A549 (cell line): ENCODE data around the gene NMNAT2. TPM values are rescaled to one million over a fixed set of nuclear protein-coding genes. Genes with fewer than 3 reads are reported as not detected.

Experiments used
- ATAC-seq, 2 experiments: fragments of 200-7000 bp in 1 of 2; fragments of >200 bp in 1 of 2; cut with Nextera tagmentation in 1 of 2; cut with Tn5 transposase in 1 of 2; 3 replicates each; pipeline versions ENCODE4 v1.8.0 to v1.9.1; 2018 to 2020; ENCODE audit warnings: mild to moderate bottlenecking in 1 of 2, moderate library complexity in 1 of 2
- CTCF ChIA-PET: fragments of 300-600 bp; sonication (Branson Sonifier 250); formaldehyde crosslinking; extraction: SDS; loops from one replicate; lab custom pipeline; 2021; ENCODE audit warnings: antibody characterized with exemption, inconsistent platforms; lab: Yijun Ruan, JAX
- POLR2A ChIA-PET: fragments of 350-600 bp; formaldehyde crosslinking; extraction: SDS; loops from one replicate; lab custom pipeline; 2021; ENCODE audit warnings: antibody characterized with exemption, inconsistent platforms; lab: Yijun Ruan, JAX
- DNase-seq, 2 experiments: peaks; one replicate each; pipeline versions ENCODE4 v3.0.0 to v3.0.0-alpha.2; 2011 to 2016; ENCODE audit warnings: low read depth in 1 of 2, low spot score in 1 of 2
- FAIRE-seq: peaks from 2 replicates; lab custom pipeline; 2011; peaks lifted over from hg19 to GRCh38; lab: Jason Lieb, UNC
- H3K27ac ChIP-seq, 2 experiments: fragments of >200 bp; sonication (Bioruptor Twin); formaldehyde crosslinking; 3 replicates each; pipeline ENCODE4 v1.5.1; 2016 to 2017
- H3K4me1 ChIP-seq: fragments of >200 bp; sonication (Bioruptor Twin); formaldehyde crosslinking; 3 replicates; pipeline ENCODE4 v1.6.1; 2016
- H3K4me2 ChIP-seq: fragments of >200 bp; sonication (Bioruptor Twin); formaldehyde crosslinking; 3 replicates; pipeline ENCODE4 v1.6.1; 2016
- H3K4me3 ChIP-seq: fragments of >200 bp; sonication (Bioruptor Twin); formaldehyde crosslinking; 3 replicates; pipeline ENCODE4 v1.5.1; 2016
- H3K9me3 ChIP-seq: fragments of >200 bp; sonication (Bioruptor Twin); formaldehyde crosslinking; 3 replicates; pipeline ENCODE4 v1.6.1; 2016
- BHLHE40 ChIP-seq: IDR thresholded peaks from 2 replicates; pipeline ENCODE4 v1.6.1; 2012; ENCODE audit warnings: low read depth, low read length, inconsistent platforms
- CBX8 ChIP-seq: fragments of 200-600 bp; sonication (generic); IDR thresholded peaks from 2 replicates; pipeline ENCODE4 v1.6.1; 2016
- EHMT2 ChIP-seq: fragments of 200-600 bp; sonication (generic); IDR thresholded peaks from 2 replicates; pipeline ENCODE4 v1.6.1; 2016; ENCODE audit warnings: antibody characterized with exemption, low read depth, mild to moderate bottlenecking, moderate library complexity
- FOSB ChIP-seq: fragments of 250-450 bp; sonication (Bioruptor Pico); IDR thresholded peaks from 2 replicates; pipeline ENCODE4 v1.5.0; 2020; ENCODE audit warnings: mild to moderate bottlenecking, moderate library complexity
- FOSL2 ChIP-seq, 2 experiments: fragments of 450-650 bp in 1 of 2; fragments of >200 bp in 1 of 2; sonication (Bioruptor Twin) in 1 of 2; formaldehyde crosslinking; IDR thresholded peaks; 2 replicates each; pipeline versions ENCODE4 v1.5.0 to v1.6.1; 2016 to 2020; ENCODE audit warnings: mild to moderate bottlenecking in 1 of 2, moderate library complexity in 1 of 2
- HDAC2 ChIP-seq: fragments of 200-600 bp; sonication (generic); IDR thresholded peaks from 2 replicates; pipeline ENCODE4 v1.6.1; 2016
- HEYL ChIP-seq: fragments of 250-450 bp; sonication (Bioruptor Pico); IDR thresholded peaks from 2 replicates; pipeline ENCODE4 v1.8.0; 2021; ENCODE audit warnings: mild to moderate bottlenecking, moderate library complexity
- HOXB13 ChIP-seq: fragments of 250-450 bp; sonication (Bioruptor Pico); IDR thresholded peaks from 2 replicates; pipeline ENCODE4 v1.5.0; 2020; ENCODE audit warnings: low read depth, mild to moderate bottlenecking, moderate library complexity
- JUNB ChIP-seq: fragments of >200 bp; sonication (Bioruptor Twin); formaldehyde crosslinking; IDR thresholded peaks from 2 replicates; pipeline ENCODE4 v1.6.1; 2016
- KDM1A ChIP-seq: fragments of 200-600 bp; sonication (generic); IDR thresholded peaks from 2 replicates; pipeline ENCODE4 v1.6.1; 2016; ENCODE audit warnings: low read depth, mild to moderate bottlenecking
- MYC ChIP-seq: IDR thresholded peaks from 2 replicates; pipeline ENCODE4 v1.6.1; 2012; ENCODE audit warnings: mild to moderate bottlenecking, inconsistent platforms, low read length, improper control_type of control experiment, borderline replicate concordance
- NFE2L2 ChIP-seq: fragments of 150-350 bp; conservative IDR thresholded peaks from 2 replicates; pipeline ENCODE4 v1.6.1; 2014; ENCODE audit warnings: low read length
- NR3C1 ChIP-seq: fragments of >200 bp; sonication (Bioruptor Twin); formaldehyde crosslinking; IDR thresholded peaks from 3 replicates; pipeline ENCODE4 v1.6.1; 2017
- PHF8 ChIP-seq: fragments of 200-600 bp; sonication (generic); IDR thresholded peaks from 2 replicates; pipeline ENCODE4 v1.6.1; 2016; ENCODE audit warnings: low read depth, mild to moderate bottlenecking, antibody characterized with exemption, moderate library complexity, borderline replicate concordance
- POLR2A ChIP-seq: IDR thresholded peaks from 2 replicates; pipeline ENCODE4 v1.6.1; 2012; ENCODE audit warnings: mild to moderate bottlenecking, low read length
- RAD21 ChIP-seq, 2 experiments: fragments of >200 bp in 1 of 2; sonication (Bioruptor Twin) in 1 of 2; formaldehyde crosslinking in 1 of 2; IDR thresholded peaks in 1 of 2; conservative IDR thresholded peaks in 1 of 2; 2 replicates in 1 of 2; 3 replicates in 1 of 2; pipeline ENCODE4 v1.6.1; 2012 to 2018; ENCODE audit warnings: inconsistent platforms in 1 of 2
- TP53 ChIP-seq: fragments of 250-450 bp; sonication (Bioruptor Pico); IDR thresholded peaks from 2 replicates; pipeline ENCODE4 v1.5.0; 2021; ENCODE audit warnings: mild to moderate bottlenecking, moderate library complexity
- ZC3H11A ChIP-seq: fragments of 450-650 bp; IDR thresholded peaks from 2 replicates; pipeline ENCODE4 v1.6.1; 2014; ENCODE audit warnings: antibody characterized with exemption, mild to moderate bottlenecking
- ZFP36 ChIP-seq: fragments of 450-650 bp; IDR thresholded peaks from 2 replicates; pipeline ENCODE4 v1.6.1; 2014; ENCODE audit warnings: borderline replicate concordance; ENCODE audit not compliant: partially characterized antibody
- ZNF302 ChIP-seq: fragments of 250-450 bp; sonication (Bioruptor Pico); IDR thresholded peaks from 2 replicates; pipeline ENCODE4 v1.9.0; 2021; ENCODE audit warnings: inconsistent platforms, mild to moderate bottlenecking, moderate library complexity
- WGBS: methylation state at CpG from one replicate; pipeline ENCODE4 v1.1.6; 2017; ENCODE audit errors: missing lambda C conversion rate; 5-methylcytosine and 5-hydroxymethylcytosine counted together
- polyA plus RNA-seq, 4 experiments: library from polyadenylated mRNA; depleted of rRNA in 3 of 4; stranded (reverse); fragments of >200 nt; fragmentation: RNase III in 1 of 4; extraction: RNeasy Plus Mini Kit Qiagen cat#74134 plus additional on column Dnase treatment in 1 of 4; gene quantifications; 2 replicates in 3 of 4; 3 replicates in 1 of 4; pipeline ENCODE4 v1.2.3, GENCODE V29; 2011 to 2017
- TF ChIP-seq, protein P1 (sequence below): IDR thresholded peaks from 2 replicates; pipeline ENCODE4 v1.6.1; 2012
- TF ChIP-seq, protein P2 (sequence below): fragments of >200 bp; sonication (Bioruptor Twin); formaldehyde crosslinking; IDR thresholded peaks from 3 replicates; pipeline ENCODE4 v1.6.1; 2016
- TF ChIP-seq, protein P3 (sequence below): fragments of 450-650 bp; IDR thresholded peaks from 2 replicates; pipeline ENCODE4 v1.6.1; 2014; ENCODE audit warnings: antibody characterized with exemption

The NMNAT2 gene
- polyA plus RNA-seq, 2 of the 4 experiments (the other 2 are of a cell fraction): 0.16 to 0.63 TPM

DNA sequence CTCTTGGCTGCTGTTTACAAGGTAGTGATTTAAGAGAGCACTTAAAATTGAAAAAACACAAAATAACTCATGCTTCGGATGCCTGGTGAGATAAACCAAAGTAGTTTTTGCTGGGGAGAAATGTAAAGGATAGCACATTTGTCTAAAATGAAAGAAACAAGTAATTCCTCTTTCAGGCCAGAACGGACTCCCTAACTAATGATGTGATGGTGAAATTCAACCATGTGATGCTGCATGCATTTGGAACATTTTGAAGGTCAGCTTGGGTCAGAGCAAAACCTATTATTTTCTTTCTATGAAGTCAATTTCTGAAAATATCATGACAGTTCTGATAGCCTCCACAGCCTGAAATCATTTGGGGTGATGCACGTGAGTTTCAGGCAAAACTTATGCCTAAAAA, 27.6 kb downstream of the NMNAT2 start (continued):
- TF ChIP-seq NFE2L2 (no peak), HDAC2 (no peak), KDM1A (no peak)
- TF ChIP-seq, protein P1, sequence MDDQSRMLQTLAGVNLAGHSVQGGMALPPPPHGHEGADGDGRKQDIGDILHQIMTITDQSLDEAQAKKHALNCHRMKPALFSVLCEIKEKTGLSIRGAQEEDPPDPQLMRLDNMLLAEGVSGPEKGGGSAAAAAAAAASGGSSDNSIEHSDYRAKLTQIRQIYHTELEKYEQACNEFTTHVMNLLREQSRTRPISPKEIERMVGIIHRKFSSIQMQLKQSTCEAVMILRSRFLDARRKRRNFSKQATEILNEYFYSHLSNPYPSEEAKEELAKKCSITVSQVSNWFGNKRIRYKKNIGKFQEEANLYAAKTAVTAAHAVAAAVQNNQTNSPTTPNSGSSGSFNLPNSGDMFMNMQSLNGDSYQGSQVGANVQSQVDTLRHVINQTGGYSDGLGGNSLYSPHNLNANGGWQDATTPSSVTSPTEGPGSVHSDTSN: no peak
- TF ChIP-seq, all 56 proteins: peak for 0

DNA sequence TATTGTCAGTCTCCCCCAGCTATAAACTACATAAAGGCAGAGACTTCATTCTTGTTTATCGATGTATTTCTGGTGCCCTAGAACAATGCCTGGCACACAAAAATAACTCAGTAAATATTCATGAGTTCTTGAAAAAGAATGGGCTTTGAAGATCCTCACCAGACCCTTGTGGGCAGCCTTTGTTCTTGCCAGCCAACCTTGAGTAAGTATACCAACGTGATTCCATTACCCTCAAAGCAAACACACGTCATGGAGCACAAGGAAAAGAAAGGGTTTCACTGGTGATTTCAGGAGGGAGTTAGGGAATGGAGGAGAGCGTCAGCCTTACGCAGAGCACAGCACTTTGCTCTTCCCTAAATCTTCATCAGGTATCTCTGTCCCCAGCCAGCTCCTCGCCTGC, 29.4 kb downstream of the NMNAT2 start:
- no peak for TF ChIP-seq CBX8
- no peak for TF ChIP-seq MYC
- no peak for TF ChIP-seq POLR2A
- TF ChIP-seq, protein P2, sequence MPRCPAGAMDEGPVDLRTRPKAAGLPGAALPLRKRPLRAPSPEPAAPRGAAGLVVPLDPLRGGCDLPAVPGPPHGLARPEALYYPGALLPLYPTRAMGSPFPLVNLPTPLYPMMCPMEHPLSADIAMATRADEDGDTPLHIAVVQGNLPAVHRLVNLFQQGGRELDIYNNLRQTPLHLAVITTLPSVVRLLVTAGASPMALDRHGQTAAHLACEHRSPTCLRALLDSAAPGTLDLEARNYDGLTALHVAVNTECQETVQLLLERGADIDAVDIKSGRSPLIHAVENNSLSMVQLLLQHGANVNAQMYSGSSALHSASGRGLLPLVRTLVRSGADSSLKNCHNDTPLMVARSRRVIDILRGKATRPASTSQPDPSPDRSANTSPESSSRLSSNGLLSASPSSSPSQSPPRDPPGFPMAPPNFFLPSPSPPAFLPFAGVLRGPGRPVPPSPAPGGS: no peak
- no peak for TF ChIP-seq HEYL
- no peak for TF ChIP-seq EHMT2
- no peak for TF ChIP-seq KDM1A
- no peak for TF ChIP-seq ZC3H11A
- no peak for TF ChIP-seq TP53 (CRISPR knock-in tag)
- TF ChIP-seq, protein P3, sequence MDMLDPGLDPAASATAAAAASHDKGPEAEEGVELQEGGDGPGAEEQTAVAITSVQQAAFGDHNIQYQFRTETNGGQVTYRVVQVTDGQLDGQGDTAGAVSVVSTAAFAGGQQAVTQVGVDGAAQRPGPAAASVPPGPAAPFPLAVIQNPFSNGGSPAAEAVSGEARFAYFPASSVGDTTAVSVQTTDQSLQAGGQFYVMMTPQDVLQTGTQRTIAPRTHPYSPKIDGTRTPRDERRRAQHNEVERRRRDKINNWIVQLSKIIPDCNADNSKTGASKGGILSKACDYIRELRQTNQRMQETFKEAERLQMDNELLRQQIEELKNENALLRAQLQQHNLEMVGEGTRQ: no peak
- no peak for TF ChIP-seq HOXB13 (CRISPR knock-in tag)
- no peak for TF ChIP-seq PHF8
- no peak for TF ChIP-seq BHLHE40
- no peak for TF ChIP-seq ZNF302 (CRISPR knock-in tag)
- TF ChIP-seq NFE2L2: no peak
- no peak for TF ChIP-seq FOSB
- no peak for TF ChIP-seq ZFP36
- TF ChIP-seq JUNB: no peak
- no peak for TF ChIP-seq NR3C1
- H3K4me1 ChIP-seq: no peaks in the 10 kb centered on the region
- no peak overlapping the region for H3K27ac ChIP-seq
- CTCF ChIA-PET: no interaction called here
- POLR2A ChIA-PET: no interaction called here
- DNase-seq: peak in 1 of 2 experiments; percentile 12
- WGBS: 29% methylated on average over 6 of the region's 6 CpGs
- no peak for FAIRE-seq
- H3K4me3 ChIP-seq: no peak overlapping the region
- no peak overlapping the region for H3K4me2 ChIP-seq
- no peak for ATAC-seq
- H3K9me3 ChIP-seq: no peaks in the 10 kb centered on the region

DNA sequence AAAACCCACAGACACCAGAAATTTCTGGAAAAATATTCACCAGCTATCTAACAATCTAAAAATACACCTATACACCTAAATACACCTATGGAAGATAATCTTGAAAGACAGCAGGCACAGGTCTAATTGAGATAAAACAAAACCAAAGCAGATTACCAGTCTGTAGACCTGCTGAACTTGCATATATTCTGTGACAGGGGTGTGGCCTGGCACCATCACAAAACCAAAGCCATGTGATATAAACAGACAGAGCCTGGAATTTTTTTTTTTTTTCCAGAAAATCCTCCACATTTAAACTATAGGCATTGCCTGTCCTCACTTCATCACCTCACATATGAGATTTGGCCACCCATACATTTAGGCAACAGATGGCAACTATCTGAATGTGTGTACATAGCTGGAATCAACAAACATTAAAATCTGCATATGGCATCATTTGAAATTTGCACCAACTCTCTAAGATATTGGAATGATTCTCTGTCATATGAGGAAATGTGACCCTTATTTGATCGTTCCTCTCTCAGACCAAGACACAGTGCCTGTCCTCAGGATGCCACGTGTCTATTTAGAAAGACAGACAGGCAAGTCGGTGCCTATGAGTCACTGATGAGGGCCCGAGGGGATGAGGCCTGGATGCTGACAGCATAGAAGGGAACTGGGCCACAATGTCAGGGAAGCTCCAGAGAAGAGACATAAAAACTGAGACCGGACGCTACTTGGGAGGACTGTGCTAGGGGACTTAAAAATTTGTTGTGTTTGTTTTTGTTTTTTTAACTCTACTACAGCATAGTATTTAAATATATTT, 32.6 kb downstream of the NMNAT2 start:
- ChIA-PET CTCF (no interaction called here), POLR2A (no interaction called here)
- no peak overlapping the region for H3K4me3 ChIP-seq
- H3K4me2 ChIP-seq: no peak overlapping the region
- TF ChIP-seq FOSL2 (IDR thresholded peaks at IDR 0.05) (no peak), FOSL2 (CRISPR knock-in tag; IDR thresholded peaks at IDR 0.05) (peak; percentile 16; the same call in 1 of the 2 replicates), RAD21 (conservative IDR thresholded peaks at IDR 0.05 in 1 of 2, IDR thresholded peaks at IDR 0.05 in 1 of 2) (no peak)
- DNase-seq (no peak), ATAC-seq (no peak), FAIRE-seq (no peak)
- H3K4me1 ChIP-seq: no peaks in the 10 kb centered on the region
- H3K9me3 ChIP-seq: no peaks in the 10 kb centered on the region
- no peak overlapping the region for H3K27ac ChIP-seq
- 36% methylated on average over 6 of the region's 6 CpGs for WGBS
